GM12878 (cell line): Measurements from ENCODE around the gene C2CD5. TPM values are rescaled to one million over a fixed set of nuclear protein-coding genes. Genes with fewer than 3 reads are reported as not detected.
A peak's percentile ranks its signal among the peaks of the same experiment; 100 is the strongest.

Experiments used
- ATAC-seq: fragments of 200-7000 bp; cut with Tn5 transposase; 3 replicates; pipeline ENCODE4 v1.9.1; 2020; ENCODE audit warnings: mild to moderate bottlenecking, moderate library complexity
- BruUV-seq: library from RNA; stranded (reverse); fragments of 400-500 nt; replicated peaks from 2 replicates; lab custom pipeline; 2021; lab: Mats Ljungman, UMichigan
- CTCF ChIA-PET: fragments of 300-600 bp; sonication (Branson Sonifier 250); formaldehyde crosslinking; extraction: SDS; loops from one replicate; lab custom pipeline; 2021; ENCODE audit warnings: inconsistent platforms; lab: Yijun Ruan, JAX
- POLR2A ChIA-PET: fragments of 350-600 bp; formaldehyde crosslinking; extraction: SDS; loops from one replicate; lab custom pipeline; 2021; ENCODE audit warnings: inconsistent platforms; lab: Charles Lee
- RAD21 ChIA-PET: fragments of 300-600 bp; sonication (Branson Sonifier 250); formaldehyde crosslinking; loops from one replicate; lab custom pipeline; 2023; ENCODE audit warnings: antibody characterized with exemption; ENCODE audit not compliant: unreplicated experiment; lab: Charles Lee
- SMC1A ChIA-PET: fragments of 300-600 bp; sonication (Branson Sonifier 250); formaldehyde crosslinking; loops from one replicate; lab custom pipeline; 2023; ENCODE audit not compliant: unreplicated experiment, uncharacterized antibody; lab: Charles Lee
- DNase-seq: peaks from one replicate; pipeline ENCODE4 v3.0.0-alpha.2; 2011; ENCODE audit warnings: low read depth, low spot score
- FAIRE-seq: peaks from 3 replicates; lab custom pipeline; 2011; peaks lifted over from hg19 to GRCh38; lab: Jason Lieb, UNC
- H2AFZ ChIP-seq: 2 replicates; pipeline ENCODE4 v1.6.0; 2011; ENCODE audit warnings: low read depth, low read length, control low read depth; ENCODE audit not compliant: control insufficient read depth
- H3K27ac ChIP-seq: 2 replicates; pipeline ENCODE4 v1.5.1; 2011; ENCODE audit warnings: control low read depth; ENCODE audit not compliant: control insufficient read depth, insufficient read depth
- H3K27me3 ChIP-seq, 2 experiments: replicated peaks in 1 of 2; 2 replicates each; pipeline versions ENCODE4 v1.6.0 to v1.6.1; 2011; ENCODE audit warnings: low read length in 1 of 2; ENCODE audit not compliant: control insufficient read depth in 2 of 2, insufficient read depth in 2 of 2
- H3K36me3 ChIP-seq, 2 experiments: 2 replicates each; pipeline ENCODE4 v1.5.1; 2011; ENCODE audit warnings: low read length in 1 of 2; ENCODE audit not compliant: control insufficient read depth in 2 of 2, insufficient read depth in 2 of 2
- H3K4me1 ChIP-seq: 2 replicates; pipeline ENCODE4 v1.6.1; 2011; ENCODE audit warnings: mild to moderate bottlenecking, low read length, moderate library complexity, mixed read lengths; ENCODE audit not compliant: control insufficient read depth, insufficient read depth
- H3K4me2 ChIP-seq: 2 replicates; pipeline ENCODE4 v1.6.0; 2011; ENCODE audit warnings: control low read depth; ENCODE audit not compliant: control insufficient read depth, insufficient read depth
- H3K4me3 ChIP-seq: fragments of 200-600 bp; sonication (generic); 2 replicates; pipeline ENCODE4 v1.5.1; 2016
- H3K79me2 ChIP-seq: 2 replicates; pipeline ENCODE4 v1.6.0; 2011; ENCODE audit warnings: low read length; ENCODE audit not compliant: control insufficient read depth, insufficient read depth
- H3K9ac ChIP-seq: 2 replicates; pipeline ENCODE4 v1.8.0; 2011; ENCODE audit warnings: low read length, control low read depth, mixed read lengths; ENCODE audit not compliant: control insufficient read depth, insufficient read depth
- H3K9me3 ChIP-seq: replicated peaks from 3 replicates; pipeline ENCODE4 v1.5.1; 2011; ENCODE audit warnings: mild to moderate bottlenecking, low read length; ENCODE audit not compliant: control insufficient read depth, insufficient read depth
- H4K20me1 ChIP-seq: 2 replicates; pipeline ENCODE4 v1.6.0; 2011; ENCODE audit not compliant: control insufficient read depth, insufficient read depth
- EP300 ChIP-seq, 2 experiments: fragments of 150-350 bp in 1 of 2; IDR thresholded peaks; 2 replicates each; pipeline ENCODE4 v1.6.1; 2011 to 2012; ENCODE audit warnings: low read depth in 2 of 2, low read length in 2 of 2, borderline replicate concordance in 1 of 2, improper control_type of control experiment in 1 of 2, inconsistent platforms in 1 of 2; ENCODE audit not compliant: control insufficient read depth in 1 of 2
- EZH2 ChIP-seq: IDR thresholded peaks from 2 replicates; pipeline ENCODE4 v1.6.1; 2012; ENCODE audit warnings: low read depth, mild to moderate bottlenecking, control low read depth, inconsistent platforms, low read length, borderline replicate concordance; ENCODE audit not compliant: control insufficient read depth
- RUNX3 ChIP-seq: IDR thresholded peaks from 2 replicates; pipeline ENCODE4 v1.6.1; 2012; ENCODE audit warnings: low read length, inconsistent platforms
- TCF7 ChIP-seq: IDR thresholded peaks from 2 replicates; pipeline ENCODE4 v1.6.1; 2014; ENCODE audit warnings: antibody characterized with exemption, borderline replicate concordance
- WRNIP1 ChIP-seq: IDR thresholded peaks from 2 replicates; pipeline ENCODE4 v1.6.1; 2011; ENCODE audit warnings: low read depth, low read length, improper control_type of control experiment, borderline replicate concordance
- whole genome bisulfite sequencing: methylation state at CpG from one replicate; pipeline ENCODE4 v1.1.6; 2016; ENCODE audit warnings: low lambda C conversion rate; ENCODE audit not compliant: insufficient replicate concordance, insufficient coverage; ENCODE audit errors: missing lambda C conversion rate; 5-methylcytosine and 5-hydroxymethylcytosine counted together
- in situ Hi-C: fragments of 300-500 bp; cut with MboI; formaldehyde crosslinking; loops from 9 replicates; pipeline ENCODE4 v1.14.3; 2018; ENCODE audit warnings: mixed read lengths
- intact Hi-C: fragments of 100-400 bp; cut with micrococcal nuclease; formaldehyde crosslinking; loops from one replicate; pipeline ENCODE4 v1.14.2; 2022; ENCODE audit not compliant: unreplicated experiment
- polyA plus RNA-seq, 11 experiments: library from polyadenylated mRNA; depleted of rRNA in 4 of 11; unstranded in 6 of 11; stranded (reverse) in 5 of 11; fragments of >200 nt; fragmentation: Nextera tagmentation in 4 of 11; fragmentation: Illumina TruSeq in 1 of 11; extraction: Ambion mirVana in 4 of 11; extraction: Trizol in 1 of 11; gene quantifications; 1 replicate in 1 of 11; 2 replicates in 10 of 11; pipeline versions ENCODE4 v1.2.1 to v1.2.3, GENCODE V29; 2011 to 2016; ENCODE audit warnings: inconsistent platforms in 2 of 11, missing spikeins in 2 of 11, low read depth in 1 of 11
- total RNA-seq, 4 experiments: library from RNA; depleted of rRNA in 3 of 4; stranded (reverse); fragments of >200 nt in 3 of 4; fragmentation: Illumina TruSeq in 1 of 4; extraction: Trizol in 1 of 4; gene quantifications; 2 replicates each; pipeline versions ENCODE4 v1.2.1 to v1.2.3, GENCODE V29; 2013 to 2021

Gene C2CD5
- total and polyA plus RNA-seq, 10 of the 15 experiments (the other 5 are each of a cell fraction or from before 2014, with no cell fraction given): 7.7 to 55.0 (median 27.0) TPM

DNA sequence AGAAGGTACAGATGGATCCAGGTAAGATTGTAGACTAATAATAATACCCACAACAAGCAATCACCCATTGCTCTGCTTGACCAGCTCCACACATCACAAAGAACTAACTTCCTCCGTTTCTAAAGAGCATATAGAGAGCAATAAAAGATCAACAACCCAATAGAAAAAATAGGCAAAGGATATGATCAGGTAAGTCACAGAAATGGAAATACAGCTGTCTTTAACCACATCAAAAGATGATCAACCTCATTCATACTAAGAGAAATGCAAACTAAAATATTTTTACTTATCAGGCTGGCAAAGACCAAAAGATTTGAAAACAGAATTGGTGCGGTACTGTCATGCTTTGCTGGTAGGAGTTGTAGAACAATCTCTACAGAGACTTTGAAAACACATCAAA lies 8.9 kb downstream of the C2CD5 start:
- CTCF ChIA-PET: interaction anchor here (1.0 to 1.4 kb wide), 2 partner anchors 11 to 93 kb away, joined by 3 read pairs; no protein-coding TSS in a partner anchor
- 76% methylated on average over 2 of the region's 2 CpGs for WGBS
- Histone ChIP-seq H3K4me1 (no peaks in the 10 kb centered on the region), H2AFZ (no peak overlapping the region), H3K27ac (no peak overlapping the region), H3K36me3 (peaks cover 0 to 4% of the 10 kb centered on the region in 2 experiments; a peak in 1 of 4 replicates), H3K4me2 (0 out of 2 replicates have a peak overlapping the region, but pooled peaks have one; percentile 8), H3K79me2 (peaks cover 5% of the 10 kb centered on the region), H4K20me1 (no peaks in the 10 kb centered on the region), H3K27me3 (no peaks in the 10 kb centered on the region), H3K9ac (no peak overlapping the region), H3K9me3 (no peaks in the 10 kb centered on the region; the same call in 1 of the 3 replicates), H3K4me3 (no peak overlapping the region)
- intact Hi-C loops (no loop called here), in situ Hi-C loops (no loop called here)
- no TSS peak for BruUV-seq
- RAD21 ChIA-PET: no interaction called here
- peak; percentile 58 for TF ChIP-seq RUNX3
- peak; percentile 57; the same call in 1 of the 2 replicates for TF ChIP-seq TCF7
- no peak for TF ChIP-seq EZH2
- SMC1A ChIA-PET: interaction anchor here (0.6 to 1.2 kb wide), 4 partner anchors 12 to 127 kb away, joined by 3 read pairs; no protein-coding TSS in a partner anchor
- no peak for DNase-seq
- peak; percentile 43 for ATAC-seq
- no peak for FAIRE-seq
- POLR2A ChIA-PET: no interaction called here

DNA sequence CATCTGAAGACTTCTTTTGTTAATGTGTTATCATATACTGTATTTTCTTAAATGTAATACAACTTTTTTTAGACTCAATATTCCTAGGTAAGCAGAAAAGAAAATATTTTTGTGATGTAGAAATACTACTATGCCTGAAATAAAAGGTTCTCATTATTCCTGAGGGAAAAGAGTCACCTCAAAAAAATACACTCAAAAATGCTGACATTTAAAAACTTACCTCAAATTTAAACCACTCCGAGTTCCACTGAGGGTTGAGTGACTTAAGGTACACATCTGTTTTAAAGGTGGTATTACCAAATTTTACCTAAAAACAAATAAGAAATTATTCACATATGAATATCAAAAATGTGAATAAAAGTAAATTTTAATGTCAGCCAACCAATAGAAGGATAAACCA lies 9.3 kb downstream of the C2CD5 start:
- RAD21 ChIA-PET: no interaction called here

More for the DNA sequence above, 9.3 kb downstream of the C2CD5 start:
- FAIRE-seq (no peak), DNase-seq (no peak), ATAC-seq (no peak)
- Histone ChIP-seq H3K36me3 (peaks cover 0 to 4% of the 10 kb centered on the region in 2 experiments; a peak in 1 of 4 replicates), H3K27ac (no peak overlapping the region), H3K9me3 (no peaks in the 10 kb centered on the region; the same call in 1 of the 3 replicates), H3K79me2 (peaks cover 5% of the 10 kb centered on the region), H3K4me1 (no peaks in the 10 kb centered on the region), H3K4me2 (no peak overlapping the region), H3K4me3 (no peak overlapping the region), H3K9ac (no peak overlapping the region), H2AFZ (no peak overlapping the region), H4K20me1 (no peaks in the 10 kb centered on the region), H3K27me3 (no peaks in the 10 kb centered on the region)
- SMC1A ChIA-PET: interaction anchor here (1.1 to 1.2 kb wide), 2 partner anchors 12 to 23 kb away, joined by 3 read pairs; no protein-coding TSS in a partner anchor
- TF ChIP-seq EP300 (IDR thresholded peaks at IDR 0.05; ENCODE audit: borderline replicate concordance in 1 of 2, control insufficient read depth in 1 of 2, low read depth in 2 of 2, low read length in 2 of 2) (no peak), WRNIP1 (no peak)
- in situ Hi-C loops: no loop called here
- CTCF ChIA-PET: interaction anchor here (1.0 to 1.4 kb wide), 2 partner anchors 10 to 93 kb away, joined by 3 read pairs; no protein-coding TSS in a partner anchor
- intact Hi-C loops: no loop called here
- POLR2A ChIA-PET: no interaction called here
- BruUV-seq: no TSS peak
- WGBS: 96% methylated on average over 1 of the region's 1 CpG
